Spleen (tissue), 11 donors: ENCODE measurements around the gene RTKN. TPM values are rescaled to one million over a fixed set of nuclear protein-coding genes. Genes with fewer than 3 reads are reported as not detected.

Experiments
- DNase-seq: peaks from one replicate; pipeline ENCODE4 v3.0.0-alpha.2; 2020
- H3K27ac ChIP-seq, 8 donors: fragments of 200-600 bp; sonication (generic) in 7 of 8; 1 replicate in 4 of 8; 2 replicates in 4 of 8; pipeline versions ENCODE4 v1.5.0 to v1.8.0; 2016 to 2021; ENCODE audit warnings: inconsistent platforms in 4 of 8, mild to moderate bottlenecking in 4 of 8, moderate library complexity in 1 of 8
- H3K27me3 ChIP-seq, 7 donors: fragments of 200-600 bp; sonication (generic) in 6 of 7; replicated peaks in 1 of 7; 1 replicate in 4 of 7; 2 replicates in 3 of 7; pipeline versions ENCODE4 v1.5.0 to v1.8.0; 2016 to 2021; ENCODE audit warnings: inconsistent platforms in 3 of 7, mild to moderate bottlenecking in 1 of 7
- H3K36me3 ChIP-seq, 6 donors: fragments of 200-600 bp; sonication (generic) in 5 of 6; 1 replicate in 4 of 6; 2 replicates in 2 of 6; pipeline versions ENCODE4 v1.5.0 to v1.8.0; 2016 to 2021; ENCODE audit warnings: inconsistent platforms in 2 of 6
- H3K4me1 ChIP-seq, 6 donors: fragments of 200-600 bp; sonication (generic) in 5 of 6; 1 replicate in 3 of 6; 2 replicates in 3 of 6; pipeline versions ENCODE4 v1.5.0 to v1.8.0; 2016 to 2021; ENCODE audit warnings: inconsistent platforms in 3 of 6
- H3K4me3 ChIP-seq, 8 donors: fragments of 200-600 bp; sonication (generic) in 7 of 8; 1 replicate in 4 of 8; 2 replicates in 4 of 8; pipeline versions ENCODE4 v1.5.0 to v1.8.0; 2016 to 2021; ENCODE audit warnings: inconsistent platforms in 4 of 8, mild to moderate bottlenecking in 4 of 8, moderate library complexity in 2 of 8
- H3K9me3 ChIP-seq, 8 donors: fragments of 200-600 bp; sonication (generic) in 7 of 8; 1 replicate in 4 of 8; 2 replicates in 4 of 8; pipeline versions ENCODE4 v1.5.0 to v1.8.0; 2016 to 2021; ENCODE audit warnings: inconsistent platforms in 4 of 8
- POLR2A ChIP-seq, 3 donors: fragments of 450-650 bp; IDR thresholded peaks; one replicate each; pipeline ENCODE4 v1.5.1; 2017; ENCODE audit warnings: antibody characterized with exemption in 3 of 3, mild to moderate bottlenecking in 1 of 3
- POLR2AphosphoS5 ChIP-seq, 3 donors: sonication (generic); formaldehyde crosslinking; IDR thresholded peaks; one replicate each; pipeline ENCODE4 v1.5.1; 2017; ENCODE audit warnings: antibody characterized with exemption in 3 of 3
- WGBS, 5 donors: extraction: QIAGEN DNeasy Blood & Tissue Kit in 3 of 5; methylation state at CpG; one replicate each; pipeline versions ENCODE4 v1.1.5 to v1.1.7; 2013 to 2018; 5-methylcytosine and 5-hydroxymethylcytosine counted together
- intact Hi-C: fragments of 100-400 bp; cut with DNase I; formaldehyde crosslinking; loops from one replicate; pipeline ENCODE4 v1.15.0; 2023; ENCODE audit warnings: low total_unique reads
- polyA plus RNA-seq, 3 donors: library from polyadenylated mRNA; stranded (reverse); fragments of 200-250 nt; gene quantifications; one replicate each; pipeline ENCODE4 v1.2.1, GENCODE V29; 2013
- total RNA-seq, 7 donors: library from RNA; depleted of rRNA in 3 of 7; stranded (reverse); fragments of >200 nt in 3 of 7; fragmentation: NEBNext Ultra II Directional in 4 of 7; extraction: Animal tissue kit (Norgen Biotek cat#: 25700) in 4 of 7; gene quantifications; one replicate each; pipeline versions ENCODE4 v1.1.0 to v1.2.1, GENCODE V29; 2016 to 2021
- TF ChIP-seq, protein P1 (sequence below), 11 experiments: fragments of 200-600 bp in 7 of 11; fragments of 450-650 bp in 4 of 11; sonication (generic) in 4 of 11; IDR thresholded peaks in 8 of 11; conservative IDR thresholded peaks in 3 of 11; 1 replicate in 7 of 11; 2 replicates in 4 of 11; pipeline versions ENCODE4 v1.4.0 to v1.8.0; 2016 to 2021; ENCODE audit warnings: antibody characterized with exemption in 11 of 11, inconsistent platforms in 4 of 11, mild to moderate bottlenecking in 1 of 11
- donor health status: healthy with polysubstance abuse.
- donor health status: DM: no; HTN: no; CAD: no; lungs with moderate emphysema.
- donor health status: DM: no; HTN: no; CAD: no.
- donor health status: Bipolar disorder and iron deficiency.
- donor health status: healthy.
- donor health status: DM: no; HTN: no; CAD: no.
- donor health status: DM: yes; HTN: yes; CAD: no.

The RTKN gene
- total and polyA plus RNA-seq, 10 donors: 3.2 to 11.1 (median 7.1) TPM

DNA sequence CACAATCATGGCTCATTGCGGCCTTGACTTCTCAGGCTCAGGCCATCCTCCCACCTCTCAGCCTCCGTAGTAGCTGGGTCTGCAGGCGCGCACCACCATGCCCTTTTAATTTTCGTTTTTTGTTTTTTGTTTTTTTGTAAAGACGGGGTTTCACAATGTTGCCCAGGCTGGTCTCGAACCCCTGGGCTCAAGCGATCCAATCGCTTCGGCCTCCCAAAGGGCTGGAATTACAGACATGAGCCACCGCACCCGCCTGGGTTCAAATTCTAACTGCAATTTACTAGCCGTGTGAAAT, 49.3 kb downstream of the RTKN start:
- Histone ChIP-seq H3K4me3 (peak overlapping the region in 4 of 8 donors; percentile 75 to 91 (median 86)), H3K4me1 (peaks cover 15 to 46% (median 35%) of the 10 kb centered on the region in 6 donors), H3K27me3 (no peaks in the 10 kb centered on the region), H3K27ac (peak overlapping the region in 3 of 8 donors; percentile 91 to 97 (median 96)), H3K36me3 (peaks cover 0 to 7% (median 0%) of the 10 kb centered on the region in 6 donors), H3K9me3 (no peaks in the 10 kb centered on the region)
- WGBS, 5 donors: 72 to 80% (median 79%) methylated on average over 13 of the region's 13 CpGs
- no peak for DNase-seq
- intact Hi-C loops: no loop called here
- no peak for TF ChIP-seq POLR2A (IDR thresholded peaks at IDR 0.05)
- TF ChIP-seq POLR2AphosphoS5 (IDR thresholded peaks at IDR 0.05): no peak
- TF ChIP-seq, protein P1, sequence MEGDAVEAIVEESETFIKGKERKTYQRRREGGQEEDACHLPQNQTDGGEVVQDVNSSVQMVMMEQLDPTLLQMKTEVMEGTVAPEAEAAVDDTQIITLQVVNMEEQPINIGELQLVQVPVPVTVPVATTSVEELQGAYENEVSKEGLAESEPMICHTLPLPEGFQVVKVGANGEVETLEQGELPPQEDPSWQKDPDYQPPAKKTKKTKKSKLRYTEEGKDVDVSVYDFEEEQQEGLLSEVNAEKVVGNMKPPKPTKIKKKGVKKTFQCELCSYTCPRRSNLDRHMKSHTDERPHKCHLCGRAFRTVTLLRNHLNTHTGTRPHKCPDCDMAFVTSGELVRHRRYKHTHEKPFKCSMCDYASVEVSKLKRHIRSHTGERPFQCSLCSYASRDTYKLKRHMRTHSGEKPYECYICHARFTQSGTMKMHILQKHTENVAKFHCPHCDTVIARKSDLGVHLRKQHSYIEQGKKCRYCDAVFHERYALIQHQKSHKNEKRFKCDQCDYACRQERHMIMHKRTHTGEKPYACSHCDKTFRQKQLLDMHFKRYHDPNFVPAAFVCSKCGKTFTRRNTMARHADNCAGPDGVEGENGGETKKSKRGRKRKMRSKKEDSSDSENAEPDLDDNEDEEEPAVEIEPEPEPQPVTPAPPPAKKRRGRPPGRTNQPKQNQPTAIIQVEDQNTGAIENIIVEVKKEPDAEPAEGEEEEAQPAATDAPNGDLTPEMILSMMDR (IDR thresholded peaks at IDR 0.05 in 8 of 11, conservative IDR thresholded peaks at IDR 0.05 in 3 of 11): no peak

DNA sequence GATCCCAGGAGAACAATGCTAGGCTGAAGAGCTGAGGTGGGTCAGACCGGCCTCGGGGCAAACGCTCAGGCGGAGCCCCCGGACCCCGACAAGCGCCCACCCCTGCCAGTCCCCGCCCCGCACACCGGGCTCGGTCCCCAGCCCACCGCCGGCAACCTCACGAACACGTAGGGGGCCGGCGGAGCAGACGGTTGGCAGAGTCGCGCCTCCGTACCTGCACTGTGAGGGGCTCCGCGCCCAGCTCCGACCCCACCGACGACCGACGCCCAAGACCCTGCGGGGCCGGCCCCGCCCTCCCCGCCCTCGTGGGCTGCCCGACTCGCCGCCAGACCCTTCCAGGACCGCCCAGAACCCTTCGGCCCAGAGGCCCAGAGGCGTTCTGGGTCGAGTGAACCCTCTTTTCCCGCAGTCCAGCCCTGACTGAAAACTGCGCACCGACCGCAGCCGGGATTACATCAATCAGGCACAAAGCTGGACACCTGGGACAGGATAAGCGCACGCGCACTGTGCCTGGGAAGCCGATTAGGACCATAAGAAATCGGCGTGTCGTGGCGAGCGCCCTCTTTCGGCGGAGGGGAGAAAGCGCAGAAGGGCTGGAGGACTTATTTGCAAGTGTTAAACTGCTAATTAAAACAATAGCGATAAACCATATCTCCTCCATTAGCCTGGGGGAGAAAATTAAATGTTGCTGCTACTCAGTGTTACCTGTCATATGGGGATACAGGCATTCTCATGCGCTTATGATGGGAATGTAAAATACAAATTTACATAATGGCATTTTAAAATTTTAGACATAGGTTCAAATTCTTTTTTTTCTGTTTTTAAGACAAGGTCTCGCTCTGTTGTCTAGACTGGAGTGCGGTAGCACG, 49.9 kb downstream of the RTKN start:
- peaks cover 15 to 47% (median 35%) of the 10 kb centered on the region in 6 donors for H3K4me1 ChIP-seq
- H3K36me3 ChIP-seq: peaks cover 0 to 7% (median 0%) of the 10 kb centered on the region in 6 donors
- H3K4me3 ChIP-seq: peak overlapping the region; percentile 70 to 94 (median 86)
- intact Hi-C loops: no loop called here
- peak overlapping the region; percentile 91 to 97 (median 96) for H3K27ac ChIP-seq
- H3K27me3 ChIP-seq: no peaks in the 10 kb centered on the region
- H3K9me3 ChIP-seq: no peaks in the 10 kb centered on the region
- 2 to 3% (median 2%) methylated on average over 41 to 62 of the region's 62 CpGs for WGBS, 5 donors
- DNase-seq: peak; percentile 98
- TF ChIP-seq, protein P1 (IDR thresholded peaks at IDR 0.05 in 8 of 11, conservative IDR thresholded peaks at IDR 0.05 in 3 of 11): peak; percentile 91 to 98 (median 95)
- TF ChIP-seq POLR2AphosphoS5 (IDR thresholded peaks at IDR 0.05) (peak; percentile 76 to 83 (median 79)), POLR2A (IDR thresholded peaks at IDR 0.05) (peak in 2 of 3 donors; percentile 19 to 29)

DNA sequence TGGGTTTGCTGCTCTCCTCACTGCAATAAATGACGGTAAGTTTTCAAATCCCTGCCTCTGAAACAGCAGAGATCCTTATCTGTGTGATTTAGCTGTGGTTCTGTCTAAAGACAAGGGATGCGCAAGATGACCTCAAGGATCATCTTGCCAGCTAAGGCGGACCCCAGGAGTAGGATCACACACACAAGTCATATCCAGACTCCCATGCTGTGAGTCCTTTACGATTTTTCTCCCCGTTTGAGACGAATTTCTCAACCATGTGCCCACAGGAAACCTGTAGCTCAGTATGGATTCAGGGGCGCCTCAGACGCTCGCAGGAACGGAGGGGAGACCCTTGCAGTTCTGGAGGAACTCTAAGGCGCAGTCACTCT, 50.5 kb downstream of the RTKN start:
- H3K4me3 ChIP-seq: peak overlapping the region; percentile 70 to 94 (median 86)
- DNase-seq: no peak
- 0 to 2% (median 0%) methylated on average over 11 of the region's 11 CpGs for WGBS, 5 donors
- H3K9me3 ChIP-seq: no peaks in the 10 kb centered on the region
- TF ChIP-seq POLR2AphosphoS5 (IDR thresholded peaks at IDR 0.05) (no peak), POLR2A (IDR thresholded peaks at IDR 0.05) (no peak)
- TF ChIP-seq, protein P1 (IDR thresholded peaks at IDR 0.05 in 8 of 11, conservative IDR thresholded peaks at IDR 0.05 in 3 of 11): no peak
- H3K27ac ChIP-seq: peak overlapping the region; percentile 91 to 97 (median 96)
- no peaks in the 10 kb centered on the region for H3K27me3 ChIP-seq
- peaks cover 0 to 7% (median 0%) of the 10 kb centered on the region in 6 donors for H3K36me3 ChIP-seq
- peaks cover 15 to 53% (median 35%) of the 10 kb centered on the region in 6 donors for H3K4me1 ChIP-seq
- intact Hi-C loops: no loop called here

DNA sequence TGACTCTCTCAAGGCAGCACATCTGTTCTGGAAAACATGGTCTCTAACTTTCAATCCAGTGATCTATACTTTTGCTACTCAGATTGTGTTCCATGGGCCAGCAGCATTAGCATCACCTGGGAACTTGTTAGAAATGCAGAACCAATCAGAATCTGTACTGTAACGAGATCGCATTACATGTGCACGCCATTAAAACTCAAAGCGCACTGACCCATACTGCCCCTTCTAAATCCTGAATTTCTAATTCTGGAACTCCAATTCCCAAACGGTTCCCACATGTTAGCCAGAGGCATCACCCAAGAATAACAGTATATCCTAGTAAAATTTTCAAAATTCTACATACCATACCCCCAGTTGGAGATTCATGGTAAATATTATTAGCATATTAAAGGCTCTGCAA, 51.1 kb downstream of the RTKN start:
- Histone ChIP-seq H3K4me3 (peak overlapping the region; percentile 70 to 94 (median 86)), H3K9me3 (no peaks in the 10 kb centered on the region), H3K27me3 (no peaks in the 10 kb centered on the region), H3K36me3 (peaks cover 0 to 12% (median 0%) of the 10 kb centered on the region in 6 donors), H3K4me1 (peaks cover 15 to 58% (median 35%) of the 10 kb centered on the region in 6 donors), H3K27ac (no peak overlapping the region)
- intact Hi-C loops: no loop called here
- DNase-seq: no peak
- WGBS, 5 donors: 68 to 76% (median 68%) methylated on average over 5 of the region's 5 CpGs
- TF ChIP-seq POLR2AphosphoS5 (IDR thresholded peaks at IDR 0.05) (no peak), POLR2A (IDR thresholded peaks at IDR 0.05) (no peak)
- TF ChIP-seq, protein P1 (IDR thresholded peaks at IDR 0.05 in 8 of 11, conservative IDR thresholded peaks at IDR 0.05 in 3 of 11): no peak
